ENCODE data around the gene PDGFRB. TPM values are rescaled to one million over a fixed set of nuclear protein-coding genes. Genes with fewer than 3 reads are reported as not detected.

Gene PDGFRB
- total and polyA plus RNA-seq, 10 of the 15 experiments (the other 5 are each of a cell fraction or from before 2014, with no cell fraction given): 0.02 to 3.0 (median 1.0) TPM

DNA sequence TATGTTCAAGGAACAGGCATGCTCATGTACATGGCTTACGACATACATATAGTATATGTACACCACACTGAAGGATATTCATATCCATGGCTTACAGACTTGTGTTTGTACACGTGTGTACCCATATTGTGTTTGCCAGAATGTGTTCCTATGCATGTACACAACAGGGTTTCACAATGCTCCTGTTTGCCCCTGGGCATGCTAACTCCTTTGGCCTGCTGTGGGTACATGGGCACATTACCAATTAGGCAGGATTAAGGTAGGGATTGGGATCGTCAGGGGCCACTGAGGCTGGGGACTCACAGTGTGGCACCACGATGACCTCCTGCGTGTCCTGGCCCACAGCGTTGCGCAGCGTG, 26.2 kb downstream of the PDGFRB start:
- no peak overlapping the region for H2AFZ ChIP-seq (ENCODE audit: control insufficient read depth, low read depth, low read length)
- no peaks in the 10 kb centered on the region for H3K9me3 ChIP-seq (replicated peaks; ENCODE audit: control insufficient read depth, insufficient read depth, low read length)
- FAIRE-seq (no peak), ATAC-seq (no peak), DNase-seq (ENCODE audit: low read depth, low spot score) (no peak)
- TF ChIP-seq NFIC (IDR thresholded peaks at IDR 0.05; ENCODE audit: low read depth, low read length) (no peak), IKZF2 (IDR thresholded peaks at IDR 0.05) (no peak), ZNF24 (IDR thresholded peaks at IDR 0.05) (no peak), SREBF2 (IDR thresholded peaks at IDR 0.05; ENCODE audit: low read length) (no peak), STAT1 (conservative IDR thresholded peaks at IDR 0.05) (no peak), SUZ12 (IDR thresholded peaks at IDR 0.05; ENCODE audit: unreplicated experiment) (no peak), ZSCAN29 (IDR thresholded peaks at IDR 0.05) (no peak), HCFC1 (IDR thresholded peaks at IDR 0.05; ENCODE audit: low read length) (no peak), MXI1 (IDR thresholded peaks at IDR 0.05; ENCODE audit: low read depth, low read length) (no peak), IRF4 (IDR thresholded peaks at IDR 0.05; ENCODE audit: low read depth, low read length) (no peak), POLR2AphosphoS2 (IDR thresholded peaks at IDR 0.05; ENCODE audit: low read depth, low read length) (no peak), NFXL1 (IDR thresholded peaks at IDR 0.05; ENCODE audit: borderline replicate concordance) (no peak)
- TF ChIP-seq, protein P1, sequence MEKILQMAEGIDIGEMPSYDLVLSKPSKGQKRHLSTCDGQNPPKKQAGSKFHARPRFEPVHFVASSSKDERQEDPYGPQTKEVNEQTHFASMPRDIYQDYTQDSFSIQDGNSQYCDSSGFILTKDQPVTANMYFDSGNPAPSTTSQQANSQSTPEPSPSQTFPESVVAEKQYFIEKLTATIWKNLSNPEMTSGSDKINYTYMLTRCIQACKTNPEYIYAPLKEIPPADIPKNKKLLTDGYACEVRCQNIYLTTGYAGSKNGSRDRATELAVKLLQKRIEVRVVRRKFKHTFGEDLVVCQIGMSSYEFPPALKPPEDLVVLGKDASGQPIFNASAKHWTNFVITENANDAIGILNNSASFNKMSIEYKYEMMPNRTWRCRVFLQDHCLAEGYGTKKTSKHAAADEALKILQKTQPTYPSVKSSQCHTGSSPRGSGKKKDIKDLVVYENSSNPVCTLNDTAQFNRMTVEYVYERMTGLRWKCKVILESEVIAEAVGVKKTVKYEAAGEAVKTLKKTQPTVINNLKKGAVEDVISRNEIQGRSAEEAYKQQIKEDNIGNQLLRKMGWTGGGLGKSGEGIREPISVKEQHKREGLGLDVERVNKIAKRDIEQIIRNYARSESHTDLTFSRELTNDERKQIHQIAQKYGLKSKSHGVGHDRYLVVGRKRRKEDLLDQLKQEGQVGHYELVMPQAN (conservative IDR thresholded peaks at IDR 0.05): no peak
- TF ChIP-seq, protein P2, sequence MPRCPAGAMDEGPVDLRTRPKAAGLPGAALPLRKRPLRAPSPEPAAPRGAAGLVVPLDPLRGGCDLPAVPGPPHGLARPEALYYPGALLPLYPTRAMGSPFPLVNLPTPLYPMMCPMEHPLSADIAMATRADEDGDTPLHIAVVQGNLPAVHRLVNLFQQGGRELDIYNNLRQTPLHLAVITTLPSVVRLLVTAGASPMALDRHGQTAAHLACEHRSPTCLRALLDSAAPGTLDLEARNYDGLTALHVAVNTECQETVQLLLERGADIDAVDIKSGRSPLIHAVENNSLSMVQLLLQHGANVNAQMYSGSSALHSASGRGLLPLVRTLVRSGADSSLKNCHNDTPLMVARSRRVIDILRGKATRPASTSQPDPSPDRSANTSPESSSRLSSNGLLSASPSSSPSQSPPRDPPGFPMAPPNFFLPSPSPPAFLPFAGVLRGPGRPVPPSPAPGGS (IDR thresholded peaks at IDR 0.05; ENCODE audit: borderline replicate concordance, insufficient read depth, low read depth, low read length, poor library complexity, severe bottlenecking): no peak
- TF ChIP-seq, protein P3, sequence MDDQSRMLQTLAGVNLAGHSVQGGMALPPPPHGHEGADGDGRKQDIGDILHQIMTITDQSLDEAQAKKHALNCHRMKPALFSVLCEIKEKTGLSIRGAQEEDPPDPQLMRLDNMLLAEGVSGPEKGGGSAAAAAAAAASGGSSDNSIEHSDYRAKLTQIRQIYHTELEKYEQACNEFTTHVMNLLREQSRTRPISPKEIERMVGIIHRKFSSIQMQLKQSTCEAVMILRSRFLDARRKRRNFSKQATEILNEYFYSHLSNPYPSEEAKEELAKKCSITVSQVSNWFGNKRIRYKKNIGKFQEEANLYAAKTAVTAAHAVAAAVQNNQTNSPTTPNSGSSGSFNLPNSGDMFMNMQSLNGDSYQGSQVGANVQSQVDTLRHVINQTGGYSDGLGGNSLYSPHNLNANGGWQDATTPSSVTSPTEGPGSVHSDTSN (IDR thresholded peaks at IDR 0.05; ENCODE audit: insufficient replicate concordance, low read depth, low read length): no peak
- TF ChIP-seq, protein P4, sequence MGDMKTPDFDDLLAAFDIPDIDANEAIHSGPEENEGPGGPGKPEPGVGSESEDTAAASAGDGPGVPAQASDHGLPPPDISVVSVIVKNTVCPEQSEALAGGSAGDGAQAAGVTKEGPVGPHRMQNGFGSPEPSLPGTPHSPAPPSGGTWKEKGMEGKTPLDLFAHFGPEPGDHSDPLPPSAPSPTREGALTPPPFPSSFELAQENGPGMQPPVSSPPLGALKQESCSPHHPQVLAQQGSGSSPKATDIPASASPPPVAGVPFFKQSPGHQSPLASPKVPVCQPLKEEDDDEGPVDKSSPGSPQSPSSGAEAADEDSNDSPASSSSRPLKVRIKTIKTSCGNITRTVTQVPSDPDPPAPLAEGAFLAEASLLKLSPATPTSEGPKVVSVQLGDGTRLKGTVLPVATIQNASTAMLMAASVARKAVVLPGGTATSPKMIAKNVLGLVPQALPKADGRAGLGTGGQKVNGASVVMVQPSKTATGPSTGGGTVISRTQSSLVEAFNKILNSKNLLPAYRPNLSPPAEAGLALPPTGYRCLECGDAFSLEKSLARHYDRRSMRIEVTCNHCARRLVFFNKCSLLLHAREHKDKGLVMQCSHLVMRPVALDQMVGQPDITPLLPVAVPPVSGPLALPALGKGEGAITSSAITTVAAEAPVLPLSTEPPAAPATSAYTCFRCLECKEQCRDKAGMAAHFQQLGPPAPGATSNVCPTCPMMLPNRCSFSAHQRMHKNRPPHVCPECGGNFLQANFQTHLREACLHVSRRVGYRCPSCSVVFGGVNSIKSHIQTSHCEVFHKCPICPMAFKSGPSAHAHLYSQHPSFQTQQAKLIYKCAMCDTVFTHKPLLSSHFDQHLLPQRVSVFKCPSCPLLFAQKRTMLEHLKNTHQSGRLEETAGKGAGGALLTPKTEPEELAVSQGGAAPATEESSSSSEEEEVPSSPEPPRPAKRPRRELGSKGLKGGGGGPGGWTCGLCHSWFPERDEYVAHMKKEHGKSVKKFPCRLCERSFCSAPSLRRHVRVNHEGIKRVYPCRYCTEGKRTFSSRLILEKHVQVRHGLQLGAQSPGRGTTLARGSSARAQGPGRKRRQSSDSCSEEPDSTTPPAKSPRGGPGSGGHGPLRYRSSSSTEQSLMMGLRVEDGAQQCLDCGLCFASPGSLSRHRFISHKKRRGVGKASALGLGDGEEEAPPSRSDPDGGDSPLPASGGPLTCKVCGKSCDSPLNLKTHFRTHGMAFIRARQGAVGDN (IDR thresholded peaks at IDR 0.05): no peak
- no peak overlapping the region for H3K27ac ChIP-seq (ENCODE audit: control insufficient read depth, insufficient read depth)
- H3K4me3 ChIP-seq: no peak overlapping the region
- ChIA-PET CTCF (interaction anchor here (1.2 to 3.8 kb wide), 3 partner anchors 10 to 89 kb away, joined by 3 to 30 read pairs (median 18); no protein-coding TSS in a partner anchor), POLR2A (no interaction called here), RAD21 (ENCODE audit: unreplicated experiment) (interaction anchor here (1.2 to 2.5 kb wide), 3 partner anchors 30 to 222 kb away, joined by 3 to 9 read pairs (median 3); no protein-coding TSS in a partner anchor), SMC1A (ENCODE audit: uncharacterized antibody, unreplicated experiment) (interaction anchor here (1.1 to 4.8 kb wide), 2 partner anchors 21 to 90 kb away, joined by 3 to 22 read pairs; no protein-coding TSS in a partner anchor)
- in situ Hi-C loops (cut with MboI) (loop anchor here (5.0 kb wide), 1 partner anchor 93 kb away; no protein-coding TSS in a partner anchor), intact Hi-C loops (cut with micrococcal nuclease; ENCODE audit: unreplicated experiment) (no loop called here)
- no peaks in the 10 kb centered on the region for H3K27me3 ChIP-seq (replicated peaks in 1 of 2; ENCODE audit: control insufficient read depth in 2 of 2, insufficient read depth in 2 of 2, low read length in 1 of 2)
- no peaks in the 10 kb centered on the region for H4K20me1 ChIP-seq (ENCODE audit: control insufficient read depth, insufficient read depth)
- no peaks in the 10 kb centered on the region for H3K4me1 ChIP-seq (ENCODE audit: control insufficient read depth, insufficient read depth, low read length)
- BruUV-seq (replicated peaks): no TSS peak
- no peaks in the 10 kb centered on the region for H3K36me3 ChIP-seq (ENCODE audit: control insufficient read depth in 2 of 2, insufficient read depth in 2 of 2, low read length in 1 of 2)
- no peaks in the 10 kb centered on the region for H3K79me2 ChIP-seq (ENCODE audit: control insufficient read depth, insufficient read depth, low read length)
- no peak overlapping the region for H3K9ac ChIP-seq (ENCODE audit: control insufficient read depth, insufficient read depth, low read length)
- 46% methylated on average over 8 of the region's 8 CpGs for WGBS (ENCODE audit: insufficient coverage, insufficient replicate concordance, low lambda C conversion rate, missing lambda C conversion rate)
- no peak overlapping the region for H3K4me2 ChIP-seq (ENCODE audit: control insufficient read depth, insufficient read depth)
